GM12872 (cell line): ENCODE data around the gene CCL8.

Experiments
- TF ChIP-seq, protein P1 (sequence below): IDR thresholded peaks from 3 replicates; pipeline ENCODE4 v1.5.1; 2011; ENCODE audit warnings: low read depth, mild to moderate bottlenecking, low read length, moderate library complexity; ENCODE audit not compliant: insufficient read depth

CCL8 gene

DNA sequence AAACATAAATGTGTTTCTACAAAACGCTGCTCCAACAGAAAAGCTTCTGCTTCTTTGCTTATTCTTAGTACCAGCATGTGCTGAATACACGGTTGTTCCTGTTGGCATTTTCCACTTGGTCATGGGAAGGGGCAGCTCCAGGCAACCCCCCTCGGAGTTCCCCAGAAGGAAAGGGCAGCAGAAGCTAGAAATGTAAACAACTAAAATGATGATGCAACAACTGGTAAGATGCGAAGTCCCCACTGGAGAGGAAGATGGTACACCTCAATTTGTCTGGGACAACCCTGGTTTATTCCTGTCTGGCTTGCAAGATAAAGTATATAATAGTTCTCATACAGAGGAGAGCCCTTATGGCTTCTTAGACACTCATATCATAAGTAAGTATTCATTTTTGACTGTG is 27.8 kb downstream of the CCL8 start:
- TF ChIP-seq, protein P1, sequence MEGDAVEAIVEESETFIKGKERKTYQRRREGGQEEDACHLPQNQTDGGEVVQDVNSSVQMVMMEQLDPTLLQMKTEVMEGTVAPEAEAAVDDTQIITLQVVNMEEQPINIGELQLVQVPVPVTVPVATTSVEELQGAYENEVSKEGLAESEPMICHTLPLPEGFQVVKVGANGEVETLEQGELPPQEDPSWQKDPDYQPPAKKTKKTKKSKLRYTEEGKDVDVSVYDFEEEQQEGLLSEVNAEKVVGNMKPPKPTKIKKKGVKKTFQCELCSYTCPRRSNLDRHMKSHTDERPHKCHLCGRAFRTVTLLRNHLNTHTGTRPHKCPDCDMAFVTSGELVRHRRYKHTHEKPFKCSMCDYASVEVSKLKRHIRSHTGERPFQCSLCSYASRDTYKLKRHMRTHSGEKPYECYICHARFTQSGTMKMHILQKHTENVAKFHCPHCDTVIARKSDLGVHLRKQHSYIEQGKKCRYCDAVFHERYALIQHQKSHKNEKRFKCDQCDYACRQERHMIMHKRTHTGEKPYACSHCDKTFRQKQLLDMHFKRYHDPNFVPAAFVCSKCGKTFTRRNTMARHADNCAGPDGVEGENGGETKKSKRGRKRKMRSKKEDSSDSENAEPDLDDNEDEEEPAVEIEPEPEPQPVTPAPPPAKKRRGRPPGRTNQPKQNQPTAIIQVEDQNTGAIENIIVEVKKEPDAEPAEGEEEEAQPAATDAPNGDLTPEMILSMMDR = no peak

DNA sequence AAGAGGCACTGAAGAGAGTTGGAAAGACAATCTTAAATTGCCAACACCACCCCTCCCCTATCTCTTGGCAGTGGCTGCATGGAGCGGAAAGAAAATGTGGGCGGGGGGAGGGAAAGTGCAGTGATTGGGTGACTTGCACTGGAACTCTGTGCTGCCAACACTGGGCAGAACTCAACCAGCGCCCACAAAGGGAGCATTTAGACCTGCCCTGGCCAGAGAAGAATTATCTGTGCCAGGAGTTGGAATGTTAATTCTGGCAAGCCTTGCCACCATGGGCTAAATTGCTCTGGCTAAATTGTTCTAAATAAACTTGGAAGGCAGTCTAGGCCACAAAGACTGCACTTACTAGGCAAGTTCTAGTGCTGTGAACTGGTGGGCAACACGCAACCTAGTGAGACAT is 30.5 kb downstream of the CCL8 start:
- TF ChIP-seq, protein P1 = no peak

GRCh38 chr17:34351096-34351495 is 31.9 kb downstream of the CCL8 start:
- TF ChIP-seq, protein P1 = no peak

DNA sequence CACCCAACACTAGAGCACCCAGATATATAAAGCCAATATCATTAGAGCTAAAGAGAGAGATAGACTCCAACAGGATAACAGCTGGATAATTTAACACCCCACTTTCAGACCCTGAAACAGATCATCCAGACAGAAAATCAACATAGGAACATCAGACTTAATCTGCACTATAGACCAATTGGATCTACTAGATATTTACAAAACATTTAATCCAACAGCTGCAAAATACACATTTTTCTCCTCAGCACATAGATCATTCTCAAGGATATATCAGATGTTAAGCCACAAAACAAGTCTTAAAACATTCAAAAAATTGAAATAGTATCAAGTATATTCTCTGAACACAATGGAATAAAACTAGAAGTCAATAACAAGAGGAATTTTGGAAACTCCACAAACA is 33.0 kb downstream of the CCL8 start:
- TF ChIP-seq, protein P1 = no peak

DNA sequence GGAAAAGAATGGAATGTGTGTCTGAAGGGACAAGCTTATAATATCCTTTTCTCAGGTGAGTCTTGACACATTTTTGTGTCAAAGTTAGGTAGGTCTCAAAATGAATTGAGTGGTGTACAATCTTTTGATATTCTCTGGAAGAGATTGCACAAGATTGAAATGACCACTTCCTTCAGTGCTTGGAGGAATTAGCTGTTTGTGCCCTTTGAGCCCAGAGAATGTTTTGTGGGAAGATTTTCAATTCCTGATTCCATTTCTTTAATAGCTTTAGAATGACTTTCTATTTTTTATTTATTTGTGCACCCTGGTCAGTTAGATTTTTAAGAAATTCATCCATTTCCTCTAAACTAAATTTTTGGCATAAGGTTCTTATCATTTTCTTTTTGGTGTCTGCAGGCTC is 35.4 kb downstream of the CCL8 start:
- TF ChIP-seq, protein P1 = no peak

GRCh38 chr17:34356194-34356593 is 37.0 kb downstream of the CCL8 start, which contains the start of gene CCL13:
Gene CCL13, plus strand, starts transcription at chr17:34356480. Its CDS starts 47 bp downstream, at chr17:34356527.
- TF ChIP-seq, protein P1 = no peak

GRCh38 chr17:34357398-34357797 is 38.2 kb downstream of the CCL8 start:
- TF ChIP-seq, protein P1 = 0 out of 3 replicates have a peak, but pooled peaks have one; percentile 14

- TF ChIP-seq, protein P1 = no peak
Measured at GRCh38 chr17:34358631-34359030, 39.4 kb downstream of the CCL8 start.
